HCT116 (cell line): ENCODE measurements around the gene CXCR6. TPM values are rescaled to one million over a fixed set of nuclear protein-coding genes. Genes with fewer than 3 reads are reported as not detected.

Experiments used
- ATAC-seq: fragments of 200-7000 bp; cut with Tn5 transposase; 2 replicates; pipeline ENCODE4 v1.9.1; 2020; ENCODE audit warnings: mild to moderate bottlenecking, moderate library complexity
- BruUV-seq: library from RNA; stranded (reverse); fragments of 400-500 nt; replicated peaks from 2 replicates; lab custom pipeline; 2021; lab: Mats Ljungman, UMichigan
- CTCF ChIA-PET: fragments of 300-600 bp; sonication (Branson Sonifier 250); formaldehyde crosslinking; loops from one replicate; lab custom pipeline; 2021; ENCODE audit warnings: antibody characterized with exemption; lab: Charles Lee
- POLR2A ChIA-PET: fragments of 300-600, 350-600 bp; sonication (Branson Sonifier 250); formaldehyde crosslinking; loops from one replicate; lab custom pipeline; 2021; ENCODE audit warnings: antibody characterized with exemption; lab: Charles Lee
- RAD21 ChIA-PET, 2 experiments: fragments of 300-600 bp; sonication (Branson Sonifier 250); formaldehyde crosslinking; loops; one replicate each; lab custom pipeline; 2023; ENCODE audit warnings: low total read pairs in 2 of 2; ENCODE audit not compliant: uncharacterized antibody in 2 of 2, unreplicated experiment in 2 of 2, low non-redundant PET in 1 of 2; lab: Charles Lee
- DNase-seq: peaks from one replicate; pipeline ENCODE4 v3.0.0-alpha.2; 2010; ENCODE audit warnings: low read depth, low spot score
- H2AFZ ChIP-seq: fragments of 200-600 bp; shearing (Covaris generic), sonication (generic); 2 replicates; pipeline ENCODE4 v1.6.1; 2017; ENCODE audit warnings: low read depth, mixed run types, mixed read lengths, antibody characterized with exemption, low read length; ENCODE audit not compliant: poor library complexity, severe bottlenecking
- H3K27ac ChIP-seq: 2 replicates; pipeline ENCODE4 v1.5.1; 2012; ENCODE audit warnings: low read depth, low read length
- H3K27me3 ChIP-seq: fragments of 200-600 bp; sonication (generic); 2 replicates; pipeline ENCODE4 v1.6.1; 2016; ENCODE audit warnings: mixed run types, low read length, mixed read lengths; ENCODE audit not compliant: insufficient read depth
- H3K36me3 ChIP-seq, 2 experiments: fragments of 200-500 bp in 1 of 2; fragments of 200-600 bp in 1 of 2; sonication (Bioruptor generic) in 1 of 2; sonication (generic) in 1 of 2; 2 replicates each; pipeline versions ENCODE4 v1.5.1 to v1.6.1; 2014 to 2016; ENCODE audit warnings: low read length in 2 of 2, inconsistent platforms in 1 of 2, mixed read lengths in 1 of 2, mixed run types in 1 of 2; ENCODE audit not compliant: insufficient read depth in 2 of 2, control insufficient read depth in 1 of 2
- H3K4me1 ChIP-seq, 2 experiments: fragments of 200-600 bp in 1 of 2; sonication (generic) in 1 of 2; 2 replicates each; pipeline versions ENCODE4 v1.5.1 to v1.6.1; 2012 to 2017; ENCODE audit warnings: low read length in 2 of 2, inconsistent platforms in 1 of 2, mild to moderate bottlenecking in 1 of 2, mixed read lengths in 1 of 2, mixed run types in 1 of 2, moderate library complexity in 1 of 2; ENCODE audit not compliant: insufficient read depth in 2 of 2, control insufficient read depth in 1 of 2
- H3K4me2 ChIP-seq: fragments of 200-600 bp; sonication (generic); 2 replicates; pipeline ENCODE4 v1.6.1; 2017; ENCODE audit warnings: mixed run types, low read length, mixed read lengths
- H3K4me3 ChIP-seq, 2 experiments: fragments of 200-600 bp in 1 of 2; sonication (generic) in 1 of 2; replicated peaks in 1 of 2; 2 replicates each; pipeline ENCODE4 v1.5.1; 2011 to 2016; ENCODE audit warnings: low read length in 2 of 2, control low read depth in 1 of 2, low read depth in 1 of 2, mild to moderate bottlenecking in 1 of 2, mixed read lengths in 1 of 2, mixed run types in 1 of 2
- H3K79me2 ChIP-seq: fragments of 200-600 bp; sonication (generic); 2 replicates; pipeline ENCODE4 v1.6.1; 2017; ENCODE audit warnings: mild to moderate bottlenecking, mixed run types, low read length, moderate library complexity, mixed read lengths; ENCODE audit not compliant: insufficient read depth
- H3K9ac ChIP-seq: fragments of 200-600 bp; sonication (generic); 2 replicates; pipeline ENCODE4 v1.6.1; 2016; ENCODE audit warnings: low read length, mixed read lengths
- H3K9me2 ChIP-seq: fragments of 200-600 bp; sonication (generic), shearing (Covaris generic); 2 replicates; pipeline ENCODE4 v1.6.1; 2017; ENCODE audit warnings: mixed run types, mild to moderate bottlenecking, moderate library complexity; ENCODE audit not compliant: insufficient read depth
- H3K9me3 ChIP-seq, 2 experiments: fragments of 200-500 bp in 1 of 2; fragments of 200-600 bp in 1 of 2; sonication (Bioruptor generic) in 1 of 2; sonication (generic) in 1 of 2; 2 replicates each; pipeline ENCODE4 v1.6.1; 2014 to 2017; ENCODE audit warnings: low read length in 2 of 2, mixed read lengths in 2 of 2, inconsistent platforms in 1 of 2, low read depth in 1 of 2, mild to moderate bottlenecking in 1 of 2, mixed run types in 1 of 2, moderate library complexity in 1 of 2; ENCODE audit not compliant: control insufficient read depth in 1 of 2, insufficient read depth in 1 of 2
- H4K20me1 ChIP-seq: fragments of 200-600 bp; sonication (generic), shearing (Covaris generic); 2 replicates; pipeline ENCODE4 v1.6.1; 2017; ENCODE audit warnings: mixed run types, mild to moderate bottlenecking, moderate library complexity; ENCODE audit not compliant: insufficient read depth
- JUND ChIP-seq: IDR thresholded peaks from 2 replicates; pipeline ENCODE4 v1.6.1; 2012
- MAX ChIP-seq: IDR thresholded peaks from 2 replicates; pipeline ENCODE4 v1.6.1; 2012
- POLR2AphosphoS5 ChIP-seq: IDR thresholded peaks from 2 replicates; pipeline ENCODE4 v1.6.1; 2011; ENCODE audit warnings: mild to moderate bottlenecking, low read depth, low read length, moderate library complexity
- RAD21 ChIP-seq: IDR thresholded peaks from 2 replicates; pipeline ENCODE4 v1.6.1; 2012; ENCODE audit warnings: low read depth, mild to moderate bottlenecking
- REST ChIP-seq: IDR thresholded peaks from 2 replicates; pipeline ENCODE4 v1.6.1; 2012; ENCODE audit warnings: low read depth
- SRF ChIP-seq: IDR thresholded peaks from 2 replicates; pipeline ENCODE4 v1.6.1; 2012; ENCODE audit warnings: low read depth
- ZBTB33 ChIP-seq: IDR thresholded peaks from 2 replicates; pipeline ENCODE4 v1.6.1; 2011; ENCODE audit warnings: mild to moderate bottlenecking, low read length, moderate library complexity; ENCODE audit not compliant: insufficient replicate concordance; ENCODE audit errors: extremely low read depth
- ZFX ChIP-seq: fragments of 450-650 bp; IDR thresholded peaks from 2 replicates; pipeline ENCODE4 v1.6.1; 2017
- ZNF274 ChIP-seq: fragments of 200-500 bp; sonication (Bioruptor generic); IDR thresholded peaks from 2 replicates; pipeline ENCODE4 v1.6.1; 2014; ENCODE audit warnings: mild to moderate bottlenecking, low read depth, low read length, inconsistent platforms
- intact Hi-C: fragments of 100-400 bp; cut with micrococcal nuclease; formaldehyde crosslinking; loops from 2 replicates; pipeline ENCODE4 v1.10.0; 2022
- total RNA-seq: library from RNA; stranded (reverse); gene quantifications from one replicate; pipeline ENCODE4 v1.2.1, GENCODE V29; 2021; ENCODE audit not compliant: unreplicated experiment

The CXCR6 gene
- total RNA-seq, 1 experiment from 2014 or later = not detected

- intact Hi-C loops = no loop called here
- Histone ChIP-seq H3K9me3 (no peaks in the 10 kb centered on the region), H3K9me2 (no peaks in the 10 kb centered on the region), H3K4me3 (no peak overlapping the region), H4K20me1 (no peaks in the 10 kb centered on the region), H3K79me2 (peaks cover 28% of the 10 kb centered on the region), H3K4me2 (no peak overlapping the region), H3K27ac (no peak overlapping the region), H3K9ac (no peak overlapping the region), H3K36me3 (peaks cover 22 to 28% of the 10 kb centered on the region in 2 experiments; a peak in 3 of 4 replicates), H2AFZ (no peak overlapping the region), H3K4me1 (peaks cover 0 to 8% of the 10 kb centered on the region in 2 experiments; a peak in 2 of 4 replicates), H3K27me3 (no peaks in the 10 kb centered on the region)
- CTCF ChIA-PET = interaction anchor here (1.5 kb wide), 1 partner anchor 45 kb away, joined by 4 read pairs; no protein-coding TSS in a partner anchor
- DNase-seq (no peak), ATAC-seq (no peak)
- POLR2A ChIA-PET = no interaction called here
- BruUV-seq = no TSS peak
- RAD21 ChIA-PET = no interaction called here
- TF ChIP-seq REST = no peak
Observed at GRCh38 chr3:45983770-45984169, 40.5 kb downstream of the CXCR6 start.

- Histone ChIP-seq H3K36me3 (peaks cover 19 to 23% of the 10 kb centered on the region in 2 experiments; a peak in 3 of 4 replicates), H3K79me2 (peaks cover 31% of the 10 kb centered on the region), H2AFZ (no peak overlapping the region), H3K9me2 (no peaks in the 10 kb centered on the region), H3K27me3 (no peaks in the 10 kb centered on the region), H4K20me1 (no peaks in the 10 kb centered on the region), H3K9me3 (no peaks in the 10 kb centered on the region), H3K4me1 (peaks cover 0 to 17% of the 10 kb centered on the region in 2 experiments; a peak in 2 of 4 replicates), H3K27ac (no peak overlapping the region), H3K4me2 (no peak overlapping the region), H3K4me3 (no peak overlapping the region), H3K9ac (no peak overlapping the region)
- ATAC-seq (no peak), DNase-seq (no peak)
- no TSS peak for BruUV-seq
- intact Hi-C loops = no loop called here
- ChIA-PET RAD21 (no interaction called here), POLR2A (no interaction called here), CTCF (interaction anchor here (1.5 kb wide), 1 partner anchor 46 kb away, joined by 4 read pairs; no protein-coding TSS in a partner anchor)
- no peak for TF ChIP-seq ZNF274
- TF ChIP-seq RAD21 = no peak
- no peak for TF ChIP-seq ZFX
- no peak for TF ChIP-seq MAX
- TF ChIP-seq POLR2AphosphoS5 = no peak
- TF ChIP-seq SRF = no peak
- TF ChIP-seq ZBTB33 = no peak
- no peak for TF ChIP-seq JUND
Observed at GRCh38 chr3:45984331-45985312, 41.4 kb downstream of the CXCR6 start.
